ENCODE results near the gene ARAP3.
"Not testable (repeated sequence)": the region's sequence is repeated elsewhere in the genome, so short reads cannot be mapped to it uniquely, and the experiment has no call there.

The ARAP3 gene, protein sequence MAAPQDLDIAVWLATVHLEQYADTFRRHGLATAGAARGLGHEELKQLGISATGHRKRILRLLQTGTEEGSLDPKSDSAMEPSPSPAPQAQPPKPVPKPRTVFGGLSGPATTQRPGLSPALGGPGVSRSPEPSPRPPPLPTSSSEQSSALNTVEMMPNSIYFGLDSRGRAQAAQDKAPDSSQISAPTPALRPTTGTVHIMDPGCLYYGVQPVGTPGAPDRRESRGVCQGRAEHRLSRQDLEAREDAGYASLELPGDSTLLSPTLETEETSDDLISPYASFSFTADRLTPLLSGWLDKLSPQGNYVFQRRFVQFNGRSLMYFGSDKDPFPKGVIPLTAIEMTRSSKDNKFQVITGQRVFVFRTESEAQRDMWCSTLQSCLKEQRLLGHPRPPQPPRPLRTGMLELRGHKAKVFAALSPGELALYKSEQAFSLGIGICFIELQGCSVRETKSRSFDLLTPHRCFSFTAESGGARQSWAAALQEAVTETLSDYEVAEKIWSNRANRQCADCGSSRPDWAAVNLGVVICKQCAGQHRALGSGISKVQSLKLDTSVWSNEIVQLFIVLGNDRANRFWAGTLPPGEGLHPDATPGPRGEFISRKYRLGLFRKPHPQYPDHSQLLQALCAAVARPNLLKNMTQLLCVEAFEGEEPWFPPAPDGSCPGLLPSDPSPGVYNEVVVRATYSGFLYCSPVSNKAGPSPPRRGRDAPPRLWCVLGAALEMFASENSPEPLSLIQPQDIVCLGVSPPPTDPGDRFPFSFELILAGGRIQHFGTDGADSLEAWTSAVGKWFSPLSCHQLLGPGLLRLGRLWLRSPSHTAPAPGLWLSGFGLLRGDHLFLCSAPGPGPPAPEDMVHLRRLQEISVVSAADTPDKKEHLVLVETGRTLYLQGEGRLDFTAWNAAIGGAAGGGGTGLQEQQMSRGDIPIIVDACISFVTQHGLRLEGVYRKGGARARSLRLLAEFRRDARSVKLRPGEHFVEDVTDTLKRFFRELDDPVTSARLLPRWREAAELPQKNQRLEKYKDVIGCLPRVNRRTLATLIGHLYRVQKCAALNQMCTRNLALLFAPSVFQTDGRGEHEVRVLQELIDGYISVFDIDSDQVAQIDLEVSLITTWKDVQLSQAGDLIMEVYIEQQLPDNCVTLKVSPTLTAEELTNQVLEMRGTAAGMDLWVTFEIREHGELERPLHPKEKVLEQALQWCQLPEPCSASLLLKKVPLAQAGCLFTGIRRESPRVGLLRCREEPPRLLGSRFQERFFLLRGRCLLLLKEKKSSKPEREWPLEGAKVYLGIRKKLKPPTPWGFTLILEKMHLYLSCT (N-terminal part only)

DNA sequence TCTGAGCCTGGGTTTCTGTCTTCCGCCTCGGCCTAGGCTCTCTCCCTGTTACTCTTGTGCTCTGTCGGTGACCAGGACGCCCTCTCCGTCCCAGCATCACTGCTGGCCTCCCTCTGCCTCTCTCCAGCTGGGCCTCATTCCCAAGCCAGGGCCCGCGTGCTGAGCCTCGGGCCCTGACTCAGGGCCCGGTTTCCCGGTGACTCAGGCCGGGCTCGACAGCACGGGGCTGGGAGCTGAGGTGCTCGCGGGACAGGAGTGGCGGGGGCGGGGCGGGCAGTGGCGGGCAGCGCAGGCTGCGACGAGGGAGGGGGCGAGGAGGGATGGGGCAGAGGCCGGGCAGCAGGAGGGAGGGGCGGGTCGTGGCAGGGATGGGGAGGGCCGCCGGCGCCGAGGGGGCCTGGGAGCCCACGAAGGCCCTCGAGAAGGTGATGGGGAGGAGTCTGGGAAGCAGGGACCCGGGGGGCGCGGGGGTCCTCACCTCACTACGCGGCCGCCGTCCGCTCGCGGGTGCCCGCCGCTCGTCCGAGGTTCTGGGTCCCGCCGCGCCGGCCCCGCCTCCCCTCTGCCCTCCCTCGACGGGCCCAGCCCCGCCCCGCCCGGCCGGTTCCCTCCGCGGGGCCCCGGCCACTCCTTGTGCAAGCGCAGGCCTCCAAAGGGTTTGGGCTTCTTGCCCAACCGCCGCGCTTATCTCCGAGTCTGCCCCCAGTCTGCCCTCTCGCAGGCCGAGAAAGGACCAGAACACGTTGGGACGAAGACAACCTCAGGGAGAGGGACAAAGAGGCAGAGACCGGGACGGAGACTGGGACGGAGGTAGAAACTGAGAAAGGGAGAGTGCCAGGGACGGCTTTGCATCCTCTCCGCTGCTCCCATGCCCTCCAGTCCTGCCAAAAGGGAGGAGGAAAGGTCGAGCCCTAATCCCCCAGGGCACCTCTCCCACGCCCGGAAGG is at the start of gene ARAP3:
TSS of gene ARAP3 (minus strand) at position 536 of the 947 bp plus-strand sequence. CDS start 1,744 bp downstream, outside the sequence.
- peak; percentile 73 for DNase-seq (ENCODE audit: low spot score)

DNA sequence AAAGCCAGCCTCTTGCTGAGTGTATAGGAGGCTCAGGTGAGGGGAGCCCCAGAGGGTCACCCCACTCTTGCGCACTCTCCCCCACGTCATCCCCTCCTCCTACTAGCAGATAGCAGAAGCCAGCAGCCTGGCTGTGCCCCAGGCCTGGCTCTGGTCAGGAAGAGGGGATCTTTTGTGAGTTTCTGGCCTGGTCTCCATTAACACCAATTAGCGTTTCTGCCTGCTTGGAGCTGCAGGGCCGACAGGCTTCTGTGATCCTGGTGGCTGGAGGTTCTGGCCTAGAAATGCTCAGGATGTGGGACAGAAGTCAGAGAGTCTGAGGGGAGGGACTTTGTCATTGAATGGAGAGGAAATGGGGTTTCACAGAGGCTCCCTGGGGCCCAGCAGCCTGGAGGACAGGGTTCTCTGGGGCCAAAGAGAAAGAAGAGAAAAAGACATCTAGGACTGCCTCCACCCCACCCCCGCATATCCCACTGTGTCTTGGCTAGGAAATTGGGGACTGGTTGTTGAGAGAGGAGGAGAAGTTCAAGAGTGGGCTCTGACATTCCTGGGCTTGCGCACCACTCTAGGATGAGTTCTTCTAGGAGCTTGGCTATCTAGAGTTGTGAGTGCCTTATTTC is 47.5 kb upstream of the ARAP3 start:
- no peak for DNase-seq (ENCODE audit: low spot score)

GRCh38 chr5:141725891-141726290 is 43.9 kb upstream of the ARAP3 start:
- no peak for DNase-seq (ENCODE audit: low spot score)

DNA sequence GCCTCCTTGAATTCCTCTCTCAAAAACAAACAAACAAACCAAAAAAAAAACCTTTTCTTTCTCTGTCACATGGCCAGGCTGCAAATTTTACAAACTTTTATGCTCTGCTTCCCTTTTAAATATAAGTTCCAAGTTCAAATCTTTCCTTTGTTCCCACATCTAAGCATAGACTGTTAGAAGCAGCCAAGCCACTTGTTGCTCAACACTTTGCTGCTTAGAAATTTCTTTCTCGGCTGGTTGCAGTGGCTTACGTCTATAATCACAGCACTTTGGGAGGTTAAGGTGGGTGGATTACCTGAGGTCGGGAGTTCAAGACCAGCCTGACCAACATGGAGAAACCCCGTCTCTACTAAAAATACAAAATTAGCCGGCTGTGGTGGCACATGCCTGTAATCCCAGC is 43.1 kb upstream of the ARAP3 start:
- not testable (repeated sequence) for DNase-seq (ENCODE audit: low spot score)

DNA sequence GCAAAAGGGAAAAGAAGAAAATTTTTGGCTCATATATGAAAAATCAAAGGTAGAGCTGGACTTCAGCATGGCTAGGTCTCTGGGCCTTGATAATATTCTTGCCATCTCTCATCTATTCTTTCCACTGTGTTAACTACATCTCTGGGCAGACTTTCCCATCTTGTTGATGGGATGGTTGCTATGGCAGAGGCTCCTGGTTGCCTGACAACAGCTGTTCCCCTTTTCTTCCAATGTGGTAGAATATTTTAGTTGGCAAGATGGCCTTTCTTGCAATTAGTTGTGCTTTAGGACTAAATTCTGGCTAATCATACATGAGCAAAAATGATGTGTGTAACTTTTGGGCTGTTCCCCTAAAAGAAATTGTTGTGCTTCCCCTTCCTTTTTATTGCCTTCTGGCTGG is 40.2 kb upstream of the ARAP3 start:
- no peak for DNase-seq (ENCODE audit: low spot score)

DNA sequence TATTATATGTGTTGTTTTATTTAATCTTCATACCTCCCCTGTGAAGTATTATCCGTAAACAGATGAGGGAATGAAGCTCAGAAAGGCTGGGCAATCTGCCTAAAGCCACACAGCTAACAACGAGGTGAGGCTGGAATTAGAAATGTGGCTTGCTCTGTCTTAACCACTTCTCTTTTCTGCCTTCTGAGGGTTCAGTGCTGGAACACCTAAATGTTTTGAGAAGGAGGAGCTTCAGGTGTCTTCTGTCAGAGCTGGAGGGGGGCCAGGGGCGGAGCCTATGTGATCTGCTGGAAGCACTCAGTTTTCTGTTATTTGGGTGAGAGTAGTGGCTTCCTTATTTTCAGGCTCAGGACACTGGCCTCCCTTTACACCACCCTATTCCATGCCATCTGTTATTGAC is 35.0 kb upstream of the ARAP3 start:
- DNase-seq (ENCODE audit: low spot score): no peak

DNA sequence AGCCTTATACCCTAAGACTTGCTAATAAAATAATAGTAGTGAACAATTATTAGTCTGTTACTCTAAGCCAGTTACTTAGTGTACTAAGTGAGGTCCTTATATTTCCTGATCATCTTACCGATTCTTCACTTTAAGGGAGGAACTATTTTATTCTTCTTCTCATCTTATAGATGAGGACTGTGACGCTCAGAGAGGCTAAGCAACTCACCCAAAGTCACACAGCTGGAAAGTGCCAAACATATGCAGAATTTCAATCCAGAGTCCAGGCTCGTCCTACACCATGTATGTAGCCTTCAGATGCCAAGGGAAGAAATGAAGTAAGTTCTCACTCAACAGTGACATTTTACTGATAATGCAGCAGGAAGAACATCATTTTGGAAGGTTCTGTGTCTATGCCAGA is 34.4 kb upstream of the ARAP3 start:
- DNase-seq (ENCODE audit: low spot score): no peak

- no peak for DNase-seq (ENCODE audit: low spot score)
These were observed 34.0 kb upstream of the ARAP3 start for GRCh38 chr5:141716009-141716408.

- no peak for DNase-seq (ENCODE audit: low spot score)
These were observed 33.4 kb upstream of the ARAP3 start for GRCh38 chr5:141715346-141715905.

DNA sequence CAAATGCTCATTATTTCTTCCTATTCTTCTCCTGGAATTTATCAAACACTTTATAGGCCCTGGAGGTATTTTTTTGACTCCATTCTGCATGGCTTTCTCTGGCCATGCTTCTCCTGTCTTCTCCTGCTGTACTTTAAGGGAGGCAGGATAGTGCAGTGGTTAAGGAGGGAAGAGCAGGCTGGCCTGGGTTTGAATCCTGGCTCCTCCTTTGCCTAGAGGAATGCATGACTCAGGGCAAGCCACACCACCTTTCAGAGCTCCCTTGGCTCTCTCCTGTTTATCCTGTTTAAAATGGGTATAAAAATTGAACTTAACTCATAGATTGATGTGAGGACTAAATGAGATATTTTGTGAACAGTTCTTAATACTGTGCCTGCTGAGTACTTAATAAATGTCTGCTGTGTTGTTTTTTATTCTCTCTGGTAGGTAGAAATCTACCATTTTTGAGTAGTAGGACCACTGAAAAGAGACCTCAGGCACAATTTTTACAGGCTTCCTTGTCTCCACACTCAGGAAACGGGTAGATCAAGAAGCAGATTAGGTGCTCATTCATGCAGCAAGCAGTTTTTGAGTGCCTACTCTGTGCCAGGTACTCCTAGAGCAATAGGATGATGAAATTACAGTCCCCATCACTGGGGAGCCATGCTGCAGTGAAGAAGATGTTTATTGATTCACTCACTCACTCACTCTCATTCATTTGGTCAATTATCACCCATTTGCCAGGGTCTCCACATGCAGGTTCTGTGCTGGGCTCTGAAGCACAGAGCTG is 32.7 kb upstream of the ARAP3 start:
- no peak for DNase-seq (ENCODE audit: low spot score)

GRCh38 chr5:141713616-141714309 is 31.7 kb upstream of the ARAP3 start:
- DNase-seq (ENCODE audit: low spot score): no peak

GRCh38 chr5:141711687-141712086 is 29.7 kb upstream of the ARAP3 start:
- DNase-seq (ENCODE audit: low spot score): no peak

DNA sequence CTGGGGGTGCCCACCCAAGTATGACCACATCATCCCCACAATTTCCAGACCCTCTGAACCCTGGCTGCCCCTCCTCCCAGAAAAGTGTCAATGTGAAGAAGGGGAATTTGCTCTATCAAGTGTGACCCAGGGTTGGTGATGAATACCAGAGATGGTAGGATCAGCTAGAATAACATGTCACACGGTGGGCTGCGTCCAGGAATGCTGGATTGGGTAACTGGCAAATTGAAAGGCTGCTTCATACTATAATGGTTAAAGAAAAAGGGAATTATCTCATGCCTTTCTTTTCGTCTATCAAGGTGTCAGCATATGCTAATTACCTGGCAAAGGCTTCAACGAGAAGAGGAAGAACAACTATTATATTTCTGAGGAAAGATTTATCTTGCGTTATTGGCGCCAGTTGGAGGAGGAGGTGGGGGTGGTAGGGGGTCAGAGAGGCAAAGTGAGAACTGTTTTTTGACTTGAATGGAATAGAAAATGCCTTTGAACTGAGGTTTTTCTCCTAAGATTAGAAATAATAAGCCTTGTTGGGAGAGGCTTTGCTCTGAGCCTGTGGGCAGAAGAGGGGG is 27.8 kb upstream of the ARAP3 start:
- no peak for DNase-seq (ENCODE audit: low spot score)

GRCh38 chr5:141708016-141708415 is 26.0 kb upstream of the ARAP3 start:
- DNase-seq (ENCODE audit: low spot score): no peak

DNA sequence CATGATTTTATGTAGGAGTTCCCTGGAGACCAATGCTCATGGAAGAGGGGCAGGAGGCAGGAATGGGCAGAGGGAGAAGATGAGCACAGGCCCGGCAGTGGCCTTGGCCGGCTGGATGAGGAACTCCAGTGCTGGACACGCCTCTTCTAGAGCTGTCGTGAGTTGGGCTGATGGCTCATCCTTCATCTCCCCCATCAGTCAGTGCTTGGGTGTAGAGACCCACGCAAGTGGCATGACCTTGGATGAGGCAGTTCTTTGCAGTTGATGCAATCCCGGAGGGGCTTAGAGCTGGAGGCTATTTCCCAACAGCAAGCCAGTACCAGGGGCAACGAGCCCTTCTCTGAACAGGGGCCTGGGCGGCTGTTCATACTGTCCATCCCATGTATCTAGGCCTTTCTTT is 25.5 kb upstream of the ARAP3 start:
- no peak for DNase-seq (ENCODE audit: low spot score)

DNA sequence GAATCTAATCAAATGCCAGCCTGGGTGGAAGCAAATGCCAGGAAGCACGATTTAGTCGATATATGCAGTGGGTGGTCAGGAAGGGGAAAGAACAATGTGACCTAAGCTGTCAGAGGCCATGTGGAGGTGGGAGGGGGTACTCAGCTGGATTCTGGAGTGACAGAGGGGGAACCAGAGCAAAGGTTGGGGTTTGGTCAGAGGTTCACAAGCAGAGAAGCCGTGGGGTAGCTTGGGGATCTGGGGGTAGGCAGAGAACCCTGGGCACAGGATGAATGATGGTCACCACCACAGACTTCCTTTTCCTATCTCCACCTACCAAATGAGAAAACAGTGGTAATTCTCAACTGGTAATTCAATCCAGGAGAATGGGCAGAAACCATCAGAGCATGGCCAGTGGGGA is 24.1 kb upstream of the ARAP3 start:
- no peak for DNase-seq (ENCODE audit: low spot score)

DNA sequence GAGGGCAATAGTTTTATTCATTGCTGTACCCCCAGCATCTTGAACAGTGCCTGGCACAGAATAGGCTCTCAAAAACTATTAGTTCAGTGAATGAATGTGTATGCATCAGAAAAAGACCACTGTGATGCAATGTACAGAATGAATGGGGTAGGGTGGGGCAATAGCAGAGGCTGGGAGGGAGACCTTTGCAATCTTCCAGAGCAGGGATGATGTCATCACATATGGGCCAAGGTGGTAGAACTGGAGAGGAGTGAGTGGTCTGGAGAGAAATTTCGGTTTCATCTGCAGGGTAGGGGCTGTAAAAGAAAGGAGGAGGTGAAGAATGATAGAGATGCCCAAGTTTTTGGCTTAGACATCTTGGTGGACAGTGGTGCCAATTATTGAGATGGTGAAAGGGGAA is 23.4 kb upstream of the ARAP3 start:
- no peak for DNase-seq (ENCODE audit: low spot score)

DNA sequence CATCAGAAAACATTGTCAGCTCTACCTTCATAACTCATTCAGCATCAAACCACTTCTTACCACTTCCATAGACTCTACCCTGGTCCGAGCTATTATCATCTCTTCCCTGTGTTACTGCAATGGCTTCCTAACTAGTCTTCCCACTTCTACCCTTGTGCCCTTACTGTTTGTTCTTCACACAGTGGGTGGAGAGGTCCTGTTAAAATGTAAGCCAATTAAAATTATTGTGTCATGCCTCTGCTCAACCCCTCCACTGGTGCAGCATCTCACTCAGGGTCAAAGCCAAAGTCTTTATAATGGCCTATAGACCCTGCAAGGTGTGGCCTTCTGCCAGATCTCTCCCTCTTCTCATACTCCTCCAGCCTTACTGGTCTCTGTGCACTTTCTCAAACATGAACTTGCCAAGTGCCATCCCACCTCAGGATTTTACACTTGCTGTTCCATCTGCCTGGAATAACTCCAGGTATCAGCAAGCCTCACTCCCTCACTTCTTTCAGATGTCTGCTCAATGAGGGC is 22.8 kb upstream of the ARAP3 start:
- DNase-seq (ENCODE audit: low spot score): no peak
